ENCODE results near the gene ATP7B.
"Not testable (repeated sequence)": the region's sequence is repeated elsewhere in the genome, so short reads cannot be mapped to it uniquely, and the experiment has no call there.

The ATP7B gene

DNA sequence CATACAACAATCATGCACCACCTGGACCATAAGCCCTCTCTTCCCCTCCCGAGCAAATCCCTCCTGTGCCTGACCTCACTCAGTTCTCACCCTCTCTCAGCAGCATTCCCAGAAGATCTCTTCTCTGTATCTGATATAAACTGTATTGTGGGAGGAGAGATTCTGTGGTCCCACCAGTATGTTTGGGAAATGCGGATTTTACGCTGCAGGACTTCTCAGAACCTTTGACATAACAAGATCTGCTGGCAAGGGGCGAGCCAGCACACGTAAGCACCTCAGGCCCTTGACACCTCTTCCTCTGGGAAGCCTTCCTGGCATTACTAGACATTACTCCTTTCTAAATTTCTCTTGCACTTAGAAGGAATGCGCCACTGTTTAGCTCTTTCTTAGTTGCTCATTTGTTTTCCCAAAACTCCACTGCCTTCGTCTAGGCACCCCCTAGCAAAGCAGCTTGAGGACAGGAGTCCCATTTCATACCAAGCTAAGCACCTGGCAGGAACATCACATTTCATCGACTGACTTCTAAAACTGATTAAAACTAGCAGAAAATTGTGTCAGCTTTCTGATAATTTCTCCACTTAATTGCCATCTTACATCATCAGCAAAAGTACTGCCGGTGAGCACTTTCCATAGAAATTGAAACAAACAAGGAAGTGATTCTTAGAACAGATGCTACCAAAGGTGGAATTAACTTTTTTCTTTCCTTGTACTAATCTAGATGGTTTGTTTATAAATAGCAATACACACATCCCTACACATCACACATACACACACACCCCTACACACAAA lies 86.3 kb downstream of the ATP7B start:
- no peak for DNase-seq (ENCODE audit: low read depth in 2 of 3, low spot score in 2 of 3)

DNA sequence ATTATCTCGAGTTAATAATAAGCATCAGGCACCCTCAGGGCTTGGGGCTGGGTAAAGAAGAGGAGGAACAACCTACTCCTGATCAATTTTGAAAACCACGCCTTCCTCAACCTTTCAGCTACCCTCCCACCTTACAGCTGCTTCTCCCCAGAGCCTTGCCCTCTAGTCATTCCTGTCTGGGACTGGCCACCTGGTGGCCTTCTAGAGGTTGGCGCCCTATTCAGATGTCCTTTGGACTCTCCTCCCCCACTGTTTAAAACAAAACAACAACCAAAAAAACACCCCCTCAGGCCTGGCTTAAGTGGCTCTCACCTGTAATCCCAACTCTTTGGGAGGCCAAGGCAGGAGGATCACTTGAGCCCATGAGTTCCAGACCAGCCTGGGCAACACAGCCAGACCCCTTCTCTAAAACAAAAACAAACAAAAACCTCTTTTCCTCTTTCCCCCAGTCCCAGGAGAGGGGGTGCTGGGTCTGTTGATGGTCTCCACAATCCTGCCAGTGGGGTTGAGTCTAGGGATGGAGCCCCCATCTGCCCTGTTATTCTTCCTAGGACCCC lies 87.2 kb downstream of the ATP7B start:
- no peak for DNase-seq (ENCODE audit: low read depth in 2 of 3, low spot score in 2 of 3)

- DNase-seq (ENCODE audit: low read depth in 2 of 3, low spot score in 2 of 3), result no peak
Observed at GRCh38 chr13:51922771-51923480, 88.3 kb downstream of the ATP7B start.

- DNase-seq (ENCODE audit: low read depth in 2 of 3, low spot score in 2 of 3), result no peak
Observed at GRCh38 chr13:51921790-51922740, 89.2 kb downstream of the ATP7B start.

DNA sequence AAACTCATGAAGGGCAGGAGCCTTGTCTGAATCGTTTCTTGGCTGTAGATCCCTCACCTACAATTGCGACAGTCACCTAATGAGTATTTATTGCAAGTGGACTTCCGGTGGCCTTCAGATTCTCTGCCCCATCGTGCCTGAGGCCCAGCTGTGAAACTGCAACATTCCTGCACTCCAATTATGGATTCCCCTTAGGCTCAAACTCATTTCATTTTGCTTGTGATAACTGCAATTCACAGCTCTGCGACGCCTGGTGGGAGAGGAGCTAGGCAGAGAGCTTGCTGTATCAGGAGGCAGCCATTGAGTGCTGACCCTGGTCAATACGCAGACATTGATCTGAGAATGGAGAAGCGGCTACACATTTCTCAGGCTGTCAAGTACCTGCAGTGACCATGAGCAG lies 90.5 kb downstream of the ATP7B start:
- DNase-seq (ENCODE audit: low read depth in 2 of 3, low spot score in 2 of 3), result no peak

DNA sequence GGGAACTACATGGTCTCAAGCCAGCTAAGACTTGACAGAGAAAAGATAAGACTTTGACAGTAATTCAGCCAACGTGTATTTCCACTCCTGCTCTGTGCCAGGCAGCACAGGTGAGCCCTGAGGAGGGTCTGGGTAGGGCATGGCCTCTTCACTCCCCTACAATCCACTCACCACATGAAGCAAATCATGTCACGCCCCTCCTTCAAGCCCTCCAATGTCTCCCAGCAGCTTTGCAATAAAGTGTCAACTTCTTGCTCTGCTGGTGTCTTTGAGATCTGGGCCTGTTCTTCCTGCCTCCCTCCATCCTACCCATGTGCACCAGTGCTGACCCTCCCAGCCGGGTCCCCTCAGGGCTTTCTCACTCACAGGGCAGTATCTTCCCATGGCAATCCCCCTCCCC lies 91.0 kb downstream of the ATP7B start:
- DNase-seq (ENCODE audit: low read depth in 2 of 3, low spot score in 2 of 3), result no peak

- no peak for DNase-seq (ENCODE audit: low read depth in 2 of 3, low spot score in 2 of 3)
Observed at GRCh38 chr13:51919531-51919930, 91.7 kb downstream of the ATP7B start.

DNA sequence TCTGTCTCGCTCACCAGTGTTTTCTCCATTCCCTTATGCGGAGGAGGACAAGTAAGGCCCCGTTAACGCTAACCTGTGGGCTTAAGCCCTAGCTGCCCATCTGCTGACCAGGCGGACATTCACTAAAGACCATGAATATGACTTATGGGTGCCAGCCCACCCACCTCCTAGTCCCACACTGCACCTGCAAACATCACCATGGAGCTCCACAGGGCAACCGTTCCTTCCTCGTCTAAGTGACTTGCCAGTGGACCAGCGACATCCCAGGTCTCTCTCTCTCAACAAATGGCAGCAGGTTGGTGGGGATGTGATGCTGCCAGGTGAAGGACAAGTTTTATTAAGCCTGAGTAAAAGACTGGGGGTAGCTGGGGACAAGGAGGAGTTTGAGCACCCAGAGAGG lies 94.3 kb downstream of the ATP7B start:
- DNase-seq (ENCODE audit: low read depth in 2 of 3, low spot score in 2 of 3), result no peak

GRCh38 chr13:51916051-51916818 lies 95.0 kb downstream of the ATP7B start:
- DNase-seq (ENCODE audit: low read depth in 2 of 3, low spot score in 2 of 3), result no peak

DNA sequence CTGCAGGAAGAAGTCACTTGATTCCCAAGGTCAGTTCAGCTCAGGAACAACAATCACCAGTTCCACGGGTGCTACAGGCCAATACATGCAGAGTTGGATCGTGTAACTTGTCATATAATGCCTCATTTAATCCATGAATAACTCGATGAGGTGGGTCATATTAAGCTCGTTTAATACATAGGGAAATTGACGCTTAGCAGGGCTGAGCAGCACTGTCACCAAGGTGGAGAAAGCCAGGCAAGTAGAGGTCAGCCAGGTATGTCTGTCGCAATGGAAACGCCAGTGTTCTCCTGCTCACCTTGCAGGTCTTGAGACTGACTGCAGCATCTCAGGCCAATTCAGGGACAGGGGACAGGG lies 97.1 kb downstream of the ATP7B start:
- DNase-seq (ENCODE audit: low read depth in 2 of 3, low spot score in 2 of 3), result no peak

GRCh38 chr13:51913421-51914136 lies 97.7 kb downstream of the ATP7B start:
- DNase-seq (ENCODE audit: low read depth in 2 of 3, low spot score in 2 of 3), result no peak

DNA sequence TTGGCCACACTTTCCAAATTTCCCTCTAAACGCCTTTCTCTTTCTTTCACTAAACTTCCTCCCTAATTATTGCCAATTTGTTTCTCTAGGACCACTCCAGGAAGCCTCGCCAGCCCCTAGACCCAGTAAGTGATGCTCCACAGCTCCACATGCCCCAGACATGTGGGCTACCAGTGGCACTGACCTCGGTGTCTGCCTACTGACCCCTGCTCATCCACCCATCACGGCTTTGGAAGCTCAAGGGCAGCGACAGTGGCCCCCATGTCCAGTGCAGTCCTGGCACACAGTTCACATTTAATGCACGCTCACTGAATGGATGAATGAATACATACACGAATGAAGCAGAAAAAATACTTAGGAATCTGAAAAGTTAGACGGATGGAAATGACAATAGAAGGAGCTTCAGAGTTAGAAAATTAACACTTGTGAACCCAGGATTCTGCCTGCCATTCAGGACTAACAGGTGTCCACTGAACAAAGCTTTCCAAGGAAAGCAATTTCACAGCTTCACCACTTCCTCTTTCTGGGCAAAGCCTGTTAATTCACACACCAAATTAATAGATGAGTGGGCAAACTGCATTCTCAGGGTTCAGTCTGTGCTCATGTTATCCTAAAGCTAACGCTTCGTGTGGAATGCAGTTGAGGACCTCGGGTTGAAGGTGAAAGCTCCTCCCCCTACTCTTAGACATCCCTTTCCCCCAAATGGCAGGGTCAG lies 98.6 kb downstream of the ATP7B start:
- DNase-seq (ENCODE audit: low read depth in 2 of 3, low spot score in 2 of 3), result no peak

DNA sequence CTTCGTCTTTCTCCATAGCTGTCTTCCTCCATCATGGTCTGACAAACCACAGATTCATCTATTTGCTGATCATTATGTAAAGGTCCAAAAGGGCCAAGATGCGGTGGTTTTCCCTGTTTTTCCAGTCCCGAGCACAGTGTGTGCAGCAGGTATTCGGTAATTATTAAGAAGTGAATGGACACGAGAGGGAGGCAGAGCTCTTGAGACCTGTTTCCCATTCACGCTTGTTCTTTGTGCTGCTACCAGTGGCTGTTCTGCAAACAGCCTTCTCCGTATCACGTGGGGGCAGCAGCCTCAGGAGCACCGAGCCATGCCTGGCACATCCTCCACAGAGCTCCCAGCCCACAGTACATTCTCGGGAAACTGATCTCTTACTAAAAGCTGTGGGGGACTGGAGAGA lies 99.2 kb downstream of the ATP7B start:
- no peak for DNase-seq (ENCODE audit: low read depth in 2 of 3, low spot score in 2 of 3)

GRCh38 chr13:51910508-51910907 lies 100.7 kb downstream of the ATP7B start:
- no peak for DNase-seq (ENCODE audit: low read depth in 2 of 3, low spot score in 2 of 3)

DNA sequence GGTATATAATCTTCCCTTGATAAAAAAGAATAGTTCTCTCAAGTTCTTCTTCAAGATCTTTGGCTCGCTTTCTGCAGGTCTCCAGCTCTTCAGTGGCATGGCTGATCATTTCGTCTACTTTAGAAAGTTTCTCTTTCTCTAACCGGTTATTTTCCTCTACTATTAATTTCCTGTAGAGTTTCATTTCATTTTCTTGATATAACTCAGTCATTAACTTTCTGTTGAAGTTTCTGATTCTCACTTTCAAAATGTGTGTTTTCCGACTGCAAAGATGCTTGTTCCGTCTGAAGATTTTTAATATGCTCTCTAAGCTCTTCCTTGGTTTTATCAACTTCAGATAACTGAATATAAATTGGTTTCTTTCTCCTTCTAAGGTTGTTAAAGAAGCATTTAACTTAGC lies 102.0 kb downstream of the ATP7B start:
- not testable (repeated sequence) for DNase-seq (ENCODE audit: low read depth in 2 of 3, low spot score in 2 of 3)

- DNase-seq (ENCODE audit: low read depth in 2 of 3, low spot score in 2 of 3), result no peak
Observed at GRCh38 chr13:51907040-51907732, 104.1 kb downstream of the ATP7B start.

DNA sequence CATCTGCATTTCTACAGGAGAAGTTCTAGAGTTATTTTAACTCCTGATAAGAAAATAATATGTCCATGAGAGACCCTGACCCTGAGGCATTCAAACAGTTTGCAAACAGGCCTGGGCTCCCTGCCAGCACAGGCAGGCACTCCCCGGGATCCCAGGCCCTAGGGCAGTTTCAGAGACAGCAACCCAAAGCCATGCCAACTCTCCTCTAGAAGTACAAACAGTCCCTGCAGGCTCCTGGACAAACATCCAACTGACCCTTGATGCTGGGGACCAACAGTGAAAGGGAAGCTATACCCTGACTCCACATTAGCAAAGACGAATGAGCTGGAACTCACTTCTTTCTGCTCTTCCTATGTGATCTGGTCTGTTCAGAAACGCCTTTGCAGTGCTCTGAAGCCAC lies 104.7 kb downstream of the ATP7B start:
- no peak for DNase-seq (ENCODE audit: low read depth in 2 of 3, low spot score in 2 of 3)

DNA sequence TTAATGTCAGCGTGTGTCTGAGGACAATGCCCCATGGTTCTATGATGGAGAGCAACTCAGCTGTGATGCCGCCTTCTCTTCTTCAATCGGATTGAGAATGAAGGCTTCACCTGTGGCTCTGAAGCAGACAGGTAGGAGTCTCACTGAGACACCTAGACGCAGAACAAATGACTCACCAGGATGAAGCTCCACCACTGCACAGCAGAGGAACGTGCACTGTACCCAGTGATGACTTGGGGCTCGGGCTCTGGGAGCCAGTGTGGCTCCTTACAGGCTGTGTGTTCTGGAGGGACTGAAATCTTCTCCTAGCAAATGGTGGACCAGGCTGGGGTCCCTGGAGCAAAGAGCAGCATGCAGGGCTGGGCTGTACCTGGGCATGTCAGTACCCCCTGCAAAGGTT lies 105.5 kb downstream of the ATP7B start:
- no peak for DNase-seq (ENCODE audit: low read depth in 2 of 3, low spot score in 2 of 3)

DNA sequence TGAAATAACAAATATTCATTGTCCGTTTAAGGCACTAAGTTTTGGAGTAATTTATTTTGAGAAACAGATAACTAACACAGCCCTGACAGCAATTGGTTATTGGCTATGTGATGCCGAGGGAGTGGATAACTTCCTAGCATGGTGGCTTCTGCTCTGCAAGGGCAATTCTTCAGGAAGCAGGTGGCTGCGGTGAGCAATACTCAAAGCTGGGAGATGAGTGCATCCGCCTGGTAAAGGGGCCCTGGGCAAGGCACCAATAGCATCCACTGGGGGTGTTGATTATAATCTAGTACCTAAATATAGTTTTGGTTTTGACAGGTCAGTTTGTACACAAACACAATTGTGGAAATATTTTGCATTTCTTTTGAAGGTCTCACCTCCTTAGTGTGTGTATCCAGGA lies 108.5 kb downstream of the ATP7B start:
- no peak for DNase-seq (ENCODE audit: low read depth in 2 of 3, low spot score in 2 of 3)

All from activated CD8-positive, alpha-beta memory T cell treated with anti-CD3 and anti-CD28 coated beads for 48 hours (primary cell).